H1 (cell line): Measurements from ENCODE around the gene NEFH. TPM values are rescaled to one million over a fixed set of nuclear protein-coding genes. Genes with fewer than 3 reads are reported as not detected.
A peak's percentile ranks its signal among the peaks of the same experiment; 100 is the strongest.

Source experiments
- CTCF ChIA-PET: fragments of 300-600 bp; sonication (Branson Sonifier 250); formaldehyde crosslinking; loops from one replicate; lab custom pipeline; 2021; ENCODE audit not compliant: partially characterized antibody; lab: Charles Lee
- POLR2A ChIA-PET: fragments of 300-600 bp; sonication (Branson Sonifier 250); formaldehyde crosslinking; loops from one replicate; lab custom pipeline; 2021; ENCODE audit warnings: inconsistent platforms; ENCODE audit not compliant: partially characterized antibody; lab: Charles Lee
- DNase-seq, 2 experiments: peaks; one replicate each; pipeline versions ENCODE4 v3.0.0 to v3.0.0-alpha.2; 2010 to 2022; ENCODE audit warnings: low spot score in 2 of 2, low read depth in 1 of 2, mixed read lengths in 1 of 2
- FAIRE-seq: peaks from 2 replicates; lab custom pipeline; 2011; peaks lifted over from hg19 to GRCh38; lab: Jason Lieb, UNC
- H2AFZ ChIP-seq: 2 replicates; pipeline ENCODE4 v1.8.1; 2012; ENCODE audit warnings: low read length, inconsistent platforms
- H2AK5ac ChIP-seq: 2 replicates; pipeline ENCODE4 v1.6.1; 2013; ENCODE audit warnings: low read depth, low read length
- H2BK120ac ChIP-seq: replicated peaks from 2 replicates; pipeline ENCODE3; 2013; ENCODE audit warnings: low read depth, low read length, inconsistent platforms
- H2BK12ac ChIP-seq: 2 replicates; pipeline ENCODE4 v1.6.1; 2013; ENCODE audit warnings: low read depth, low read length
- H2BK15ac ChIP-seq: 2 replicates; pipeline ENCODE4 v1.6.1; 2013; ENCODE audit warnings: low read length
- H2BK20ac ChIP-seq: 2 replicates; pipeline ENCODE4 v1.6.1; 2013; ENCODE audit warnings: low read length
- H2BK5ac ChIP-seq: 2 replicates; pipeline ENCODE4 v1.6.1; 2013; ENCODE audit warnings: low read depth, low read length
- H3K14ac ChIP-seq: 2 replicates; pipeline ENCODE4 v1.6.1; 2013; ENCODE audit warnings: inconsistent platforms; ENCODE audit not compliant: insufficient read length
- H3K18ac ChIP-seq: 2 replicates; pipeline ENCODE4 v1.6.1; 2013; ENCODE audit warnings: low read length; ENCODE audit errors: extremely low read depth
- H3K23ac ChIP-seq: 2 replicates; pipeline ENCODE4 v1.6.1; 2013; ENCODE audit warnings: inconsistent platforms; ENCODE audit not compliant: insufficient read length
- H3K23me2 ChIP-seq: 2 replicates; pipeline ENCODE4 v1.6.1; 2013; ENCODE audit warnings: low read depth, low read length
- H3K27ac ChIP-seq: 2 replicates; pipeline ENCODE4 v1.6.1; 2011; ENCODE audit warnings: low read depth, low read length, inconsistent platforms
- H3K27me3 ChIP-seq, 4 experiments: replicated peaks in 1 of 4; 1 replicate in 1 of 4; 2 replicates in 3 of 4; pipeline versions ENCODE4 v1.6.1 to v1.8.1; 2011 to 2013; ENCODE audit warnings: low read length in 3 of 4, mild to moderate bottlenecking in 3 of 4, inconsistent platforms in 2 of 4, mixed read lengths in 2 of 4, moderate library complexity in 1 of 4; ENCODE audit not compliant: control insufficient read depth in 3 of 4, insufficient read depth in 3 of 4; ENCODE audit errors: extremely low read depth in 1 of 4
- H3K36me3 ChIP-seq, 4 experiments: 2 replicates each; pipeline versions ENCODE4 v1.6.1 to v1.8.1; 2011 to 2013; ENCODE audit warnings: mild to moderate bottlenecking in 4 of 4, low read length in 3 of 4, moderate library complexity in 2 of 4, control low read depth in 1 of 4, inconsistent platforms in 1 of 4; ENCODE audit not compliant: insufficient read depth in 4 of 4, control insufficient read depth in 2 of 4
- H3K4ac ChIP-seq: replicated peaks from 2 replicates; pipeline ENCODE3; 2013; ENCODE audit warnings: low read length, low read depth, mixed read lengths, inconsistent platforms; ENCODE audit not compliant: insufficient read length
- H3K4me1 ChIP-seq, 4 experiments: replicated peaks in 1 of 4; 1 replicate in 1 of 4; 2 replicates in 3 of 4; pipeline versions ENCODE4 v1.6.1 to v1.8.1; 2011 to 2013; ENCODE audit warnings: low read length in 3 of 4, inconsistent platforms in 2 of 4, mixed read lengths in 1 of 4; ENCODE audit not compliant: insufficient read depth in 4 of 4, control insufficient read depth in 3 of 4
- H3K4me2 ChIP-seq, 2 experiments: 2 replicates each; pipeline versions ENCODE4 v1.6.1 to v1.8.1; 2011 to 2013; ENCODE audit warnings: low read depth in 2 of 2, low read length in 2 of 2, control low read depth in 1 of 2, inconsistent platforms in 1 of 2, mild to moderate bottlenecking in 1 of 2; ENCODE audit not compliant: insufficient read depth in 1 of 2
- H3K4me3 ChIP-seq, 4 experiments: fragments of 200-600, 300-600 bp in 1 of 4; sonication (generic), shearing (Covaris generic), sonication (Bioruptor Twin) in 1 of 4; 2 replicates each; pipeline versions ENCODE4 v1.5.1 to v1.8.1; 2011 to 2016; ENCODE audit warnings: low read length in 4 of 4, low read depth in 3 of 4, control low read depth in 2 of 4, inconsistent platforms in 2 of 4, mild to moderate bottlenecking in 2 of 4, mixed read lengths in 1 of 4, moderate library complexity in 1 of 4; ENCODE audit not compliant: insufficient read depth in 2 of 4; ENCODE audit errors: extremely low read depth in 1 of 4
- H3K56ac ChIP-seq: replicated peaks from 2 replicates; pipeline ENCODE3; 2013; ENCODE audit warnings: low read depth, mild to moderate bottlenecking, mixed read lengths, low read length, inconsistent platforms; ENCODE audit not compliant: insufficient read length
- H3K79me1 ChIP-seq: 2 replicates; pipeline ENCODE4 v1.6.1; 2013; ENCODE audit warnings: low read depth, low read length, control low read depth
- H3K79me2 ChIP-seq, 2 experiments: 2 replicates each; pipeline versions ENCODE4 v1.6.1 to v1.8.1; 2012 to 2013; ENCODE audit warnings: low read length in 2 of 2, mild to moderate bottlenecking in 2 of 2, inconsistent platforms in 1 of 2; ENCODE audit not compliant: insufficient read depth in 2 of 2, control insufficient read depth in 1 of 2
- H3K9ac ChIP-seq, 4 experiments: replicated peaks in 1 of 4; 1 replicate in 1 of 4; 2 replicates in 3 of 4; pipeline versions ENCODE4 v1.6.1 to v1.8.1; 2011 to 2013; ENCODE audit warnings: low read depth in 3 of 4, low read length in 3 of 4, control low read depth in 2 of 4, mild to moderate bottlenecking in 2 of 4, moderate library complexity in 2 of 4, inconsistent platforms in 1 of 4; ENCODE audit errors: extremely low read depth in 1 of 4
- H3K9me3 ChIP-seq, 2 experiments: 2 replicates each; pipeline versions ENCODE4 v1.6.1 to v1.8.1; 2012 to 2013; ENCODE audit warnings: mild to moderate bottlenecking in 2 of 2, moderate library complexity in 2 of 2, control low read depth in 1 of 2, inconsistent platforms in 1 of 2, low read depth in 1 of 2, low read length in 1 of 2, mixed read lengths in 1 of 2; ENCODE audit not compliant: insufficient read depth in 2 of 2
- H4K20me1 ChIP-seq, 2 experiments: replicated peaks in 1 of 2; 2 replicates each; pipeline versions ENCODE3 to v1.8.1; 2011 to 2013; ENCODE audit warnings: inconsistent platforms in 2 of 2, low read length in 2 of 2, mild to moderate bottlenecking in 1 of 2; ENCODE audit not compliant: insufficient read depth in 2 of 2, control insufficient read depth in 1 of 2
- H4K5ac ChIP-seq: 2 replicates; pipeline ENCODE4 v1.6.1; 2013; ENCODE audit warnings: low read length, low read depth, mixed read lengths, inconsistent platforms; ENCODE audit not compliant: insufficient read length
- H4K8ac ChIP-seq: 2 replicates; pipeline ENCODE4 v1.8.0; 2013; ENCODE audit warnings: mild to moderate bottlenecking, moderate library complexity, low read length, inconsistent platforms; ENCODE audit not compliant: insufficient read depth; ENCODE audit errors: extremely low read depth
- H4K91ac ChIP-seq: replicated peaks from 2 replicates; pipeline ENCODE3; 2013; ENCODE audit warnings: low read length, mixed read lengths, inconsistent platforms; ENCODE audit not compliant: insufficient read length
- BCL11A ChIP-seq, 2 experiments: IDR thresholded peaks; one replicate each; pipeline ENCODE4 v1.6.1; 2011; ENCODE audit warnings: low read depth in 2 of 2, low read length in 2 of 2, mild to moderate bottlenecking in 2 of 2
- CHD1 ChIP-seq: IDR thresholded peaks from 2 replicates; pipeline ENCODE4 v1.6.1; 2012; ENCODE audit warnings: low read depth, low read length, improper control_type of control experiment
- JUND ChIP-seq: IDR thresholded peaks from 2 replicates; pipeline ENCODE4 v1.6.1; 2011; ENCODE audit warnings: mild to moderate bottlenecking, improper control_type of control experiment, low read length
- KDM1A ChIP-seq: fragments of 200-600, 300-600 bp; sonication (generic); IDR thresholded peaks from 2 replicates; pipeline ENCODE4 v1.7.1; 2016; ENCODE audit warnings: mild to moderate bottlenecking, low read length, borderline replicate concordance
- SIX5 ChIP-seq: IDR thresholded peaks from 2 replicates; pipeline ENCODE4 v1.6.1; 2011; ENCODE audit warnings: mild to moderate bottlenecking, low read depth, low read length
- SP2 ChIP-seq: IDR thresholded peaks from 2 replicates; pipeline ENCODE4 v1.6.1; 2012; ENCODE audit warnings: mild to moderate bottlenecking, low read length, inconsistent platforms
- WGBS, 2 experiments: shearing (Covaris generic) in 1 of 2; methylation state at CpG; one replicate each; pipeline versions ENCODE4 v1.1.6 to v1.1.7; 2013 to 2015; ENCODE audit warnings: low lambda C conversion rate in 2 of 2, mixed read lengths in 2 of 2, inconsistent platforms in 1 of 2, low coverage in 1 of 2, missing lambda C conversion rate in 1 of 2; ENCODE audit not compliant: insufficient replicate concordance in 2 of 2, insufficient coverage in 1 of 2, insufficient read length in 1 of 2; ENCODE audit errors: extremely low coverage in 1 of 2, missing lambda C conversion rate in 1 of 2; 5-methylcytosine and 5-hydroxymethylcytosine counted together
- polyA plus RNA-seq, 7 experiments: library from polyadenylated mRNA; depleted of rRNA in 3 of 7; stranded (reverse) in 5 of 7; unstranded in 2 of 7; fragments of >200 nt in 5 of 7; fragments of 200-250 nt in 2 of 7; gene quantifications; 1 replicate in 5 of 7; 2 replicates in 1 of 7; 4 replicates in 1 of 7; pipeline versions ENCODE4 v1.2.1 to v1.2.3, GENCODE V29; 2011 to 2013; ENCODE audit warnings: missing spikeins in 2 of 7, mixed read lengths in 2 of 7
- total RNA-seq: library from RNA; stranded (reverse); fragmentation: NEBNext Ultra II Directional; extraction: Animal tissue kit (Norgen Biotek cat#: 25700); gene quantifications from 2 replicates; pipeline ENCODE4 v1.2.1, GENCODE V29; 2021
- TF ChIP-seq, protein P1 (sequence below): IDR thresholded peaks from 2 replicates; pipeline ENCODE4 v1.6.1; 2012; ENCODE audit warnings: inconsistent platforms

Gene NEFH
- total and polyA plus RNA-seq, 2 of the 8 experiments (the other 6 are each of a cell fraction or from before 2014, with no cell fraction given), result 0.57 to 2.3 TPM

DNA sequence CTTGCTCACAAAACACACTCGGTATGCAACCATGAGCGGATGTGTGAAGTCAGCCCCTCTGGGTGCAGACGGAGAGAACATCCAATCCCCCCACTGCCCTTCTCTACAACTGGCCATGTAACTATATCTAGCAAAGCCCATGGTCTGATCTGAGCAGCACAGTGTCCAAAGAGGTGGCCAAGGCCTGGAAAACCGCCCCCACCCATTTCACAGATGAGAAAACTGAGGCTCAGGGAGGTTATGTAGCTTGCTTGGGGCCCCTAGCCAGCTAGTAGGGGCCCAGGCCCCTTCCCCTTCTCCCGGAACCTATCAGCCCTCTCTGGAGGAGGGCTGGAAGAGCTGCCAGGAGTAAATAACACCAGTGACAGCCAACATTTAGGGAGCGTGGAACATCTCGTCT, 15.4 kb upstream of the NEFH start:
- H3K23me2 ChIP-seq, result no peaks in the 10 kb centered on the region
- no peak overlapping the region for H3K56ac ChIP-seq
- no peak overlapping the region for H3K4me2 ChIP-seq
- H2BK12ac ChIP-seq, result no peak overlapping the region
- no peak overlapping the region for H4K5ac ChIP-seq
- H2BK15ac ChIP-seq, result no peak overlapping the region
- 90% methylated on average over 7 of the region's 7 CpGs; no CpG with 5 or more reads in 1 of the 2 experiments for WGBS, 2 experiments
- H4K91ac ChIP-seq, result no peak overlapping the region
- no peak for FAIRE-seq
- H3K9ac ChIP-seq, result no peak overlapping the region
- H2BK5ac ChIP-seq, result no peak overlapping the region
- no peak for DNase-seq
- H3K14ac ChIP-seq, result no peak overlapping the region
- H3K9me3 ChIP-seq, result no peaks in the 10 kb centered on the region
- no peak overlapping the region for H2BK120ac ChIP-seq
- no peaks in the 10 kb centered on the region for H3K36me3 ChIP-seq
- H3K18ac ChIP-seq, result no peak overlapping the region
- H2BK20ac ChIP-seq, result no peak overlapping the region
- H3K79me2 ChIP-seq, result no peaks in the 10 kb centered on the region
- no peak overlapping the region for H3K23ac ChIP-seq
- H4K8ac ChIP-seq, result no peak overlapping the region
- peaks cover 0 to 4% (median 2%) of the 10 kb centered on the region in 4 experiments; a peak in 3 of 7 replicates for H3K27me3 ChIP-seq
- no peak overlapping the region for H3K4me3 ChIP-seq
- H2AFZ ChIP-seq, result no peak overlapping the region
- CTCF ChIA-PET, result interaction anchor here (0.9 to 1.3 kb wide), 2 partner anchors 66 to 90 kb away, joined by 3 read pairs; no protein-coding TSS in a partner anchor
- H3K4me1 ChIP-seq, result peaks cover 2 to 4% (median 3%) of the 10 kb centered on the region in 4 experiments; a peak in 4 of 7 replicates
- POLR2A ChIA-PET, result interaction anchor here (0.7 to 1.4 kb wide), 2 partner anchors 8 to 26 kb away, joined by 3 read pairs; no protein-coding TSS in a partner anchor
- H3K4ac ChIP-seq, result no peak overlapping the region
- TF ChIP-seq CHD1 (no peak), SP2 (no peak), KDM1A (peak; percentile 72; the same call in 1 of the 2 replicates), SIX5 (no peak), BCL11A (IDR thresholded peaks at IDR 0.05; ENCODE audit: low read depth in 2 of 2, low read length in 2 of 2) (no peak), JUND (no peak)
- TF ChIP-seq, protein P1, sequence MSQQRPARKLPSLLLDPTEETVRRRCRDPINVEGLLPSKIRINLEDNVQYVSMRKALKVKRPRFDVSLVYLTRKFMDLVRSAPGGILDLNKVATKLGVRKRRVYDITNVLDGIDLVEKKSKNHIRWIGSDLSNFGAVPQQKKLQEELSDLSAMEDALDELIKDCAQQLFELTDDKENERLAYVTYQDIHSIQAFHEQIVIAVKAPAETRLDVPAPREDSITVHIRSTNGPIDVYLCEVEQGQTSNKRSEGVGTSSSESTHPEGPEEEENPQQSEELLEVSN, result no peak
- no peaks in the 10 kb centered on the region for H4K20me1 ChIP-seq
- no peak overlapping the region for H2AK5ac ChIP-seq
- H3K27ac ChIP-seq, result no peak overlapping the region
- H3K79me1 ChIP-seq, result no peaks in the 10 kb centered on the region
